ENCODE results near the gene IL4I1.

GRCh38 chr19:49931293-49932040 is 34.8 kb upstream of the IL4I1 start:
- TF ChIP-seq, protein P1, sequence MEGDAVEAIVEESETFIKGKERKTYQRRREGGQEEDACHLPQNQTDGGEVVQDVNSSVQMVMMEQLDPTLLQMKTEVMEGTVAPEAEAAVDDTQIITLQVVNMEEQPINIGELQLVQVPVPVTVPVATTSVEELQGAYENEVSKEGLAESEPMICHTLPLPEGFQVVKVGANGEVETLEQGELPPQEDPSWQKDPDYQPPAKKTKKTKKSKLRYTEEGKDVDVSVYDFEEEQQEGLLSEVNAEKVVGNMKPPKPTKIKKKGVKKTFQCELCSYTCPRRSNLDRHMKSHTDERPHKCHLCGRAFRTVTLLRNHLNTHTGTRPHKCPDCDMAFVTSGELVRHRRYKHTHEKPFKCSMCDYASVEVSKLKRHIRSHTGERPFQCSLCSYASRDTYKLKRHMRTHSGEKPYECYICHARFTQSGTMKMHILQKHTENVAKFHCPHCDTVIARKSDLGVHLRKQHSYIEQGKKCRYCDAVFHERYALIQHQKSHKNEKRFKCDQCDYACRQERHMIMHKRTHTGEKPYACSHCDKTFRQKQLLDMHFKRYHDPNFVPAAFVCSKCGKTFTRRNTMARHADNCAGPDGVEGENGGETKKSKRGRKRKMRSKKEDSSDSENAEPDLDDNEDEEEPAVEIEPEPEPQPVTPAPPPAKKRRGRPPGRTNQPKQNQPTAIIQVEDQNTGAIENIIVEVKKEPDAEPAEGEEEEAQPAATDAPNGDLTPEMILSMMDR (IDR thresholded peaks at IDR 0.05) = no peak
- TF ChIP-seq POLR2A (IDR thresholded peaks at IDR 0.05) = no peak

All from esophagus squamous epithelium (tissue), 4 donors.